Epidermal melanocyte (primary cell): ENCODE results near the gene NLRP3.
"Not testable (repeated sequence)": the region's sequence is repeated elsewhere in the genome, so short reads cannot be mapped to it uniquely, and the experiment has no call there.

Source experiments
- DNase-seq: peaks from one replicate; pipeline ENCODE4 v3.0.0; 2011; ENCODE audit warnings: low spot score; ENCODE audit not compliant: insufficient read length

Gene NLRP3

GRCh38 chr1:247468481-247469140 lies 52.6 kb downstream of the NLRP3 start:
- DNase-seq, result no peak

- no peak for DNase-seq
Observed at GRCh38 chr1:247469141-247469535, 53.2 kb downstream of the NLRP3 start.

DNA sequence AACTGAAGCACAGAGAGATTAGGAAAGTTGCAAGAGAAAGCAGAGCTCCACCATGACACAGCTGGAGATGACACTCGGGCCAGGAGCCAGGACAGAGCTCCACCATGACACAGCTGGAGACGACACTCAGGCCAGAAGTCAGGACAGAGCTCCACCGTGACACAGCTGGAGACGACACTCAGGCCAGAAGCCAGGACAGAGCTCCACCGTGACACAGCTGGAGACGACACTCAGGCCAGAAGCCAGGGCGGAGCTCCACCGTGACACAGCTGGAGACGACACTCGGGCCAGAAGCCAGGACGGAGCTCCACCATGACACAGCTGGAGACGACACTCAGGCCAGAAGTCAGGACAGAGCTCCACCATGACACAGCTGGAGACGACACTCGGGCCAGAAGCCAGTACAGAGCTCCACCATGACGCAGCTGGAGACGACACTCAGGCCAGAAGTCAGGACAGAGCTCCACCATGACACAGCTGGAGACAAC lies 55.0 kb downstream of the NLRP3 start:
- not testable (repeated sequence) for DNase-seq

GRCh38 chr1:247471445-247472016 lies 55.6 kb downstream of the NLRP3 start:
- DNase-seq, result no peak

DNA sequence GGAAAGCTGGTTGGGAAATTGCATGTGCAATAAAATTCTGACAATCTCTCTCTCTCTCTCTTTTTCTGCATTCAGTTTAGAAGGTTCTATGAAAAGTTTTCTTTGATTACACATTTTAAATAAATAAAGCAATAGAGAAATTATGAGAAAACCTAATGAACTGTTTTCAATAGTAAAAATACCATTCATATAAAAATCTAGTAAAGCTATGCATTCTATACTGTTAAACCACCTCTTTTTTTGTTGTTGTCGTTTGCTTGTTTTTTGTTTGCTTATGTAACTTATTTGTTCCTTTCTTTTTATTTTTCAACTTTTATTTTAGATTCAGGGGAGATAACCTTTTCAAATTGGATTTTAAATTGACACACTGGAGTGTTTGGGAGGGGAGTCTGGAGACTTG lies 56.1 kb downstream of the NLRP3 start:
- no peak for DNase-seq

DNA sequence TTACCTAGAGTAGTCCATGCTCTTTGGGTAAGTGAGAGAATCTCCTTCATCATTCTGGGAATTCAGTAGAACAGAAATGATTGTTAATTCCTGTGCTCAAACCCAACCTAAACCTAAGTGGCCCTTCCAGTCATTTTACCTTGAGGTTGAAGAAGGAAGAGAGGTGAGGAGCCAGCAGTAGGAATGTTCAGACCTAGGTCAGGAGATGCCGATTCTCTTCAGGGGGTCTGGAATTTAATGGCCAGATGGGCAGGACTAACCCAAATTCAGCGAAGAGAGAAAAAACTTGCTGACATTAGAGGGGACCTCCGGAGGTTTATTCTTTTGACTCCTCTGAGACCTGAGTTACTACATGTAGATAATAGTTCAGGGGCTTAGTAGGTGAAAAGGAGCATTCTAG lies 58.4 kb downstream of the NLRP3 start:
- DNase-seq, result no peak

- no peak for DNase-seq
Observed at GRCh38 chr1:247475793-247476192, 59.8 kb downstream of the NLRP3 start.

- not testable (repeated sequence) for DNase-seq
Observed at GRCh38 chr1:247476328-247477058, 60.5 kb downstream of the NLRP3 start.

- DNase-seq, result no peak
Observed at GRCh38 chr1:247482747-247483146, 66.8 kb downstream of the NLRP3 start.

GRCh38 chr1:247487057-247487456 lies 71.1 kb downstream of the NLRP3 start:
- DNase-seq, result no peak

DNA sequence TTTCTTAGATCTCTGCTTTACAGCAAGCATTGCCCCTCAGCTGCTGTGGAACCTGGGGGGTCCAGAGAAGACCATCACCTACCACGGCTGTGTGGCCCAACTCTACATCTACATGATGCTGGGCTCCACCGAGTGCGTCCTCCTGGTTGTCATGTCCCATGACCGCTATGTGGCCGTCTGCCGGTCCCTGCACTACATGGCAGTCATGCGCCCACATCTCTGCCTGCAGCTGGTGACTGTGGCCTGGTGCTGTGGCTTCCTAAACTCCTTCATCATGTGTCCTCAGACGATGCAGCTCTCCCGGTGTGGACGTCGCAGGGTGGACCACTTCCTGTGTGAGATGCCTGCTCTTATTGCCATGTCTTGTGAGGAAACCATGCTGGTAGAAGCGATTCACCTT lies 75.4 kb downstream of the NLRP3 start:
- DNase-seq, result no peak

GRCh38 chr1:247493106-247493505 lies 77.1 kb downstream of the NLRP3 start:
- no peak for DNase-seq

- no peak for DNase-seq
Observed at GRCh38 chr1:247494767-247495166, 78.8 kb downstream of the NLRP3 start.

DNA sequence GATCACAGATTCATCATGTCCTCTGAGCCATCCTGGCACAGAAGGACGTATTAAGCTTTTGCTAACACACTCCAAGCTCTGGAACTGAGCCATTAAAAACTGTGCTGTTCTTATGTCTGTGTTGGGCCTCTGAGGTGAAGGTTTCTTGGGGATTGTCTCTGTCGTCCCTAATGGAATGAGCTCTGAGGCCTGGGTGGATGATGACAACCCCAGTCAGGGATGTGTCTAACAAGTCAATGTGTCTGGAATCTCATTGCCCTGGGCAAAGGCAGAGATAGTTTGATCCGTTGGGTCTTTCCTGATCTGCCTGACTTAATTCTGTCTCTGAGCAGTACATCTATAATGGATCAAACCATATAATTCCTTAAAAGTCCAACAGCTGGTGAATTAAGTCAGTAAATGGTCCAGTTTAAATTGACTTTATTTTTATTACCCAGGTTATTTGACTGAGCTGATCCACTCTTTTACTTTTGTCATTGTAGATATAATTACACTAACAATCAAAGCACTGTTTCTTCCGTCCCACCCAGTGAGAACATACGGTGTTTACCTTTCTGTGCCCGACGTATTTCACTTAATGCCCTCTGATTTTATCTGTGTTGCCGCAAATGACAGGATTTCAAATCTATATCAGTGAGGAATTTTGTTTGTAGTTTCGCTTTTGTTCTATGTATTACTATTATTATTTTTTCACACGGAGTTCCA lies 80.8 kb downstream of the NLRP3 start:
- DNase-seq, result no peak
